Right lobe of liver (tissue), 6 donors: ENCODE data around the gene DGLUCY. TPM values are rescaled to one million over a fixed set of nuclear protein-coding genes. Genes with fewer than 3 reads are reported as not detected.
"Not testable (repeated sequence)": the region's sequence is repeated elsewhere in the genome, so short reads cannot be mapped to it uniquely, and the experiment has no call there.

ENCODE experiments used
- ATAC-seq, 4 donors: fragments of 200-7000 bp; cut with Tn5 transposase; one replicate each; pipeline ENCODE4 v1.9.1; 2020; ENCODE audit warnings: mild to moderate bottlenecking in 4 of 4, moderate library complexity in 4 of 4
- DNase-seq, 3 donors: peaks; one replicate each; pipeline ENCODE4 v3.0.0-alpha.2; 2020
- H3K27ac ChIP-seq, 3 donors: fragments of 200-600 bp; one replicate each; pipeline ENCODE4 v1.8.0; 2022
- H3K27me3 ChIP-seq, 2 donors: fragments of 200-600 bp; one replicate each; pipeline ENCODE4 v1.8.0; 2022
- H3K36me3 ChIP-seq, 4 donors: fragments of 200-600 bp; sonication (generic) in 1 of 4; one replicate each; pipeline versions ENCODE4 v1.5.1 to v1.8.0; 2017 to 2022; ENCODE audit warnings: control low read depth in 1 of 4
- H3K4me1 ChIP-seq, 4 donors: fragments of 200-600 bp; sonication (generic) in 1 of 4; one replicate each; pipeline versions ENCODE4 v1.5.1 to v1.8.0; 2017 to 2022; ENCODE audit warnings: control low read depth in 1 of 4
- H3K4me3 ChIP-seq, 3 donors: fragments of 200-600 bp; one replicate each; pipeline ENCODE4 v1.8.0; 2022
- H3K9me3 ChIP-seq, 4 donors: fragments of 200-600 bp; sonication (generic) in 1 of 4; one replicate each; pipeline versions ENCODE4 v1.5.1 to v1.8.0; 2017 to 2022; ENCODE audit warnings: control low read depth in 1 of 4
- CTCF ChIP-seq, 4 donors: fragments of 200-600 bp in 3 of 4; fragments of 450-650 bp in 1 of 4; IDR thresholded peaks; one replicate each; pipeline versions ENCODE4 v1.5.1 to v1.8.0; 2016 to 2022; ENCODE audit warnings: antibody characterized with exemption in 4 of 4, mild to moderate bottlenecking in 2 of 4
- POLR2A ChIP-seq: fragments of 450-650 bp; IDR thresholded peaks from one replicate; pipeline ENCODE4 v1.6.1; 2017; ENCODE audit warnings: antibody characterized with exemption, mild to moderate bottlenecking
- WGBS: methylation state at CpG from one replicate; pipeline ENCODE4 v1.1.6; 2018; ENCODE audit warnings: low coverage, low lambda C conversion rate; ENCODE audit not compliant: insufficient coverage; ENCODE audit errors: missing lambda C conversion rate; 5-methylcytosine and 5-hydroxymethylcytosine counted together
- intact Hi-C, 2 donors: fragments of 100-400 bp; cut with DNase I; formaldehyde crosslinking; loops; one replicate each; pipeline versions ENCODE4 v1.11.2 to v1.14.1; 2022
- total RNA-seq, 6 experiments: library from RNA; depleted of rRNA in 2 of 6; stranded (reverse); fragments of >200 nt in 2 of 6; fragmentation: NEBNext Ultra II Directional in 3 of 6; extraction: Animal tissue kit (Norgen Biotek cat#: 25700) in 3 of 6; gene quantifications; one replicate each; pipeline versions ENCODE4 v1.1.0 to v1.2.4, GENCODE V29; 2016 to 2023
- donor health status: DM: no; HTN: yes; CAD: no.
- donor health status: DM: no; HTN: no; CAD: no.
- donor health status: DM: no; HTN: no; CAD: no.
- donor health status: DM: no; HTN: yes; CAD: no.
- donor health status: DM: no; HTN: yes; CAD: no.

The DGLUCY gene
- total RNA-seq, 6 experiments from 2014 or later: 26.7 to 55.6 (median 39.8) TPM

- peaks cover 0 to 30% (median 9%) of the 10 kb centered on the region in 4 donors for H3K4me1 ChIP-seq
- TF ChIP-seq POLR2A (no peak), CTCF (IDR thresholded peaks at IDR 0.05) (no peak)
- ATAC-seq (no peak), DNase-seq (no peak)
- H3K27ac ChIP-seq: no peak overlapping the region
- peaks cover 0 to 7% (median 0%) of the 10 kb centered on the region in 4 donors for H3K36me3 ChIP-seq
- no peaks in the 10 kb centered on the region for H3K9me3 ChIP-seq
- no peaks in the 10 kb centered on the region for H3K27me3 ChIP-seq
- WGBS: 90% methylated on average over 8 of the region's 8 CpGs
- H3K4me3 ChIP-seq: no peak overlapping the region
- intact Hi-C loops: no loop called here
Observed at GRCh38 chr14:91123201-91123600, 9.3 kb downstream of the DGLUCY start.

GRCh38 chr14:91124406-91125270, 10.8 kb downstream of the DGLUCY start:
- 44% methylated on average over 5 of the region's 5 CpGs for WGBS
- DNase-seq, H3K4me3 ChIP-seq, intact Hi-C loops, H3K27me3 ChIP-seq, H3K36me3 ChIP-seq, H3K9me3 ChIP-seq: not testable (repeated sequence)
- ATAC-seq: peak; percentile 48 to 75 (median 72)
- H3K4me1 ChIP-seq: peaks cover 0 to 30% (median 9%) of the 10 kb centered on the region in 4 donors
- H3K27ac ChIP-seq: peak overlapping the region; percentile 26 to 54 (median 29)

- DNase-seq: no peak
- 40% methylated on average over 6 of the region's 7 CpGs for WGBS
- peak; percentile 28 to 70 (median 56) for ATAC-seq
- TF ChIP-seq POLR2A (no peak), CTCF (IDR thresholded peaks at IDR 0.05) (no peak)
- H3K27me3 ChIP-seq: no peaks in the 10 kb centered on the region
- intact Hi-C loops: no loop called here
- H3K9me3 ChIP-seq: no peaks in the 10 kb centered on the region
- H3K27ac ChIP-seq: peak overlapping the region in 2 of 3 donors; percentile 26 to 54
- peaks cover 0 to 7% (median 2%) of the 10 kb centered on the region in 4 donors for H3K36me3 ChIP-seq
- H3K4me1 ChIP-seq: peaks cover 0 to 30% (median 9%) of the 10 kb centered on the region in 4 donors
- H3K4me3 ChIP-seq: no peak overlapping the region
Observed at GRCh38 chr14:91125271-91125660, 11.4 kb downstream of the DGLUCY start.

GRCh38 chr14:91125801-91126200, 11.9 kb downstream of the DGLUCY start:
- intact Hi-C loops: no loop called here
- Histone ChIP-seq H3K9me3 (no peaks in the 10 kb centered on the region), H3K27me3 (no peaks in the 10 kb centered on the region), H3K27ac (peak overlapping the region in 1 of 3 donors; percentile 54), H3K4me3 (no peak overlapping the region), H3K4me1 (peaks cover 0 to 30% (median 9%) of the 10 kb centered on the region in 4 donors), H3K36me3 (peaks cover 0 to 4% (median 2%) of the 10 kb centered on the region in 4 donors)
- no peak for DNase-seq
- WGBS: 71% methylated on average over 3 of the region's 4 CpGs
- no peak for ATAC-seq
- TF ChIP-seq CTCF (IDR thresholded peaks at IDR 0.05) (no peak), POLR2A (no peak)

GRCh38 chr14:91126761-91127160, 12.9 kb downstream of the DGLUCY start:
- H3K27ac ChIP-seq: peak overlapping the region in 1 of 3 donors; percentile 10
- no peaks in the 10 kb centered on the region for H3K9me3 ChIP-seq
- no peak for DNase-seq
- 89% methylated on average over 2 of the region's 2 CpGs for WGBS
- H3K4me3 ChIP-seq: no peak overlapping the region
- H3K36me3 ChIP-seq: peaks cover 0 to 10% (median 2%) of the 10 kb centered on the region in 4 donors
- TF ChIP-seq POLR2A: no peak
- no peak for TF ChIP-seq CTCF (IDR thresholded peaks at IDR 0.05)
- intact Hi-C loops: no loop called here
- peaks cover 0 to 30% (median 9%) of the 10 kb centered on the region in 4 donors for H3K4me1 ChIP-seq
- no peaks in the 10 kb centered on the region for H3K27me3 ChIP-seq
- ATAC-seq: no peak
